NOMO-1 treated with DMSO at 0.1 percent for 48 hours (cell line): ENCODE data around the gene MICALL1.

Experiments used
- DNase-seq: peaks from one replicate; lab custom pipeline; 2025; ENCODE audit not compliant: unreplicated experiment; lab: John Stamatoyannopoulos, UW

MICALL1 gene

DNA sequence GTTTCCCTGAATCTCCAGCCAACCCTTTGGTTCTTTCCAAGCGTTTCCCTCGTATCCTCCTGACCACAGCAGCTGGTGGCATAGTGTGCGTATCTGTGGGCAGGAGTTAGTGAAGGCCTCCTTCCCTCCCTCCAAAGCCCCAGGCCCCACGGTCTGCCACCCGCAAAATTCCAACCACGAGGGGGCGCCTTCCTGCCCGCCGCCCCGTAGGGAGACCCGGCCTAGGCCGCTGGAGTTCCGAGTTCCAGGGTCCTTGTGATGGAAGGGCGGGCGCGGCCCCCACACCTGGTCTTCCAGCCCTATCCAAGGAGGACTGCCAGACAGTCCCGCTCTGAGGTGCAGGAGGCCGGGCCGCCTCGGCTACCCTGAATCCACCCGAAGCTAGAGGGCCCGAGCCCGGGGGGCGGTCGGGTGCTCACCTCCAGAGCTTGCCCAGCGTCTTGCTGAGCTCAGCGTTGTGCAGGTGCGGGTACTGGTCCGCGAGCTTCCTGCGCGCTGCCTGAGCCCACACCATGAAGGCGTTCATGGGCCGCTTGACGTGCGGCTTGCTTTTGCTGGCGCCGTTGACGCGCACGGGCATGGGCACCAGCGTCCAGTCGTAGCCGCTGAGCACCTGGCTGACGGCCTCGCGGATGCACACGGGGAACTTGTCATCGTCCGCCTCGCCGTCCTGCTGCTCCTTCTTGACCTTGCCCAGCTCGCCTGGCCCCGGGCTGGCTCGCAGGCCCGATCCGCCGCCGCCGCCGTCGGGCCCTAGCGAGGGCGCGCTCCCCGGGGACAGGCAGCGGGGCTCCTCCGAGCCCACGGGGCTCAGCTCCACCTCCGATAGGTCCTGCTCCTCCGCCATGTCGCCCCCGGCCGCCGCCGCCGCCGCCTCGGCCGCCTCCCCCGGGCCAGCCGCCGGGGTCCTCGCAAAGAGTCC, 77.1 kb downstream of the MICALL1 start:
- DNase-seq: no peak

DNA sequence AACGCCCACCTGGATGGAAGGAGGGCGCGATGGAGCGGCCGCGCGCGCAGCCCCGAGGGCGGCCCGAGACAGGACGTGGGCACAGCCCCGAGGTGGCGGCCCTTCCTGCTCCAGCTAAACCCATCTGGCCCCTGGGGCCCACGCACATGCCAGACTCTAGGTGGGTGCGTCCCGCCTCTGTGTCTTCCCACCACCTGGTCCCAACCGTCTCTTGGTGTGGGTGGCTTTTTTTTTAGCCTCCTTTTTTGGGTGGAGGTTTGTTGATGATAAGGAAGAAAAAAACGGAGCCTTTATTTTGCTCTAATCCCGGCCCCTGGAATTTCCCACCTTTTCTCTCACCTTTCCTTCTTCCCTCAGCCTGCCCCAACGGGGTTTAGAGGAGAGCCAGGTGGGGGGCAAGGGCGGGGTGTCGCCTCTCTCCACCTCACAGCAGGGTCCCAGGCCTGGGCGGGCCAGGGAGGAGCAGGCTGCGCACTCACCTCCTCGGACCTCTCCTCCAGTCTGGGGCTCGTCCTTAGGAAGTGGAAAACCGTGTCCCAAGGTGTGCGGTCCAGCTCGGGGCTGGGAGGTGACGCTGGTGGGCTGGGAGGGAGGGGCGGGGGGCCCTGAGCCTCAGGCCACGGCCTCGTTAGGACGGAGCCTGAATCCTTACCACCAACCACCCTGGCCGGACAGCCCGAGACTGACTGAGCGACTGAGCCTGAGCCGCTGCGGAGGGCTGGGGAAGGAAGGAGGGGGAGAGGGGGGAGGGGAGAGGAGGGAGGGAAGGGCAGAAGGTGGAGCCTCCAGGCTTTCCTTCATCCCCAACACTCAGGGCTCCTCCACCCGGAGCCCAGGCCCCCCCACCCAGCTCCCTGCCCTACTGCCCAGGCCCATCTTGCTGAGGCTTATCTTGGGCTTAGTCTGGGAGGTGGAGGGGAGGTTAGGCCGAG, 78.0 kb downstream of the MICALL1 start, which contains the start of gene SOX10:
Gene SOX10 (minus strand): TSS at position 696 of the 932 bp plus-strand sequence. CDS start 771 bp downstream, outside the sequence.
- DNase-seq: no peak

DNA sequence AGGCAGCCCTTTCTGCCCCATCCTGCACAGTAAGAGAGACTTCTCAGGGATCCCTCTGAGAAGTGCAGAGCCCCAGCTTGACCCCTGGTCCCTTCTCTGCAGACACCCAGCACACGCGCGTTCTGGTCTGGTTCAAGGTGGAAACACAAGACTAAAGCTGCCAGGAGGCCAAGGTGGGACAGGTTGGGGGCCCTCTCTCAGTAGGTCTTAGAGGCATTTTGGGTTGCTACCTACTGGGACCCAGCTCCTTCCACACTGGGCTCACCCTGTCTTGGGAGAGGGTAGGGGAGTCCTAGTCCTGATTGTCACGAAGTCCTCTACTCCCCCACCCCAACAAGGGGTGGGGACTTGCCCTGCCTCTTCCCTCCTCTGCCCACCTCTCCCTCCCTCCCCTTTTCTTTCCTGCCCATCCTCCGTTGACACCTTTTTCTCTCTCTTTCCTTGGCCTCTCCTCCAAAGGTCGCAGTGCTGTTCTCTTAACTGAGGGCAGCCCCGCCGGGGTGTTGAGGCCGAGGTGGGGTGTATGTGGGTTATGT, 79.0 kb downstream of the MICALL1 start:
- no peak for DNase-seq

DNA sequence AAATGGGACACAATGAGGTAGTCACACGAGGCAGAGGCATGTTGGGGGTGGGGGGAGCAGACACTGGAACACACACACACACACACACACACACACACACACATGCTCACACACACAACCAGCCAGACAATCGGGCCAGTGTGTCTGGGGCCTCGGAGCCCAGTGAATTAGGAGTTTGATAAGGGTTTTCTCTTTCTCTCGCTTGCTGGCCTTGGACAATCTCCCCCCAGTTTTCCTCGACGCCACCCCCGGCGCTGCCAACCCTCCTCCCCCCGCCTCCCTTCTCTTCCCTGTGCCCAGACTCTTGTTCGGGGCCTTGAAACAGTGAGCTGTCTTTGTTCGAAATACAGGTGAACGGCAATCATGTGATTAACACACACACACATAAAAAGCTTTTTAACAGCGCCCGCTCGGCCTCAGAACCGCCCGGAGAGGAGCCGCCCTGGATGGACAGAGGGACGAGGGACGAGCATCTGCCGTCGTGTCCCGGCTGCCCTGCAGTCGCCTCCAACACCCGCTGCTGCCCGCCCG, 79.7 kb downstream of the MICALL1 start:
- no peak for DNase-seq

DNA sequence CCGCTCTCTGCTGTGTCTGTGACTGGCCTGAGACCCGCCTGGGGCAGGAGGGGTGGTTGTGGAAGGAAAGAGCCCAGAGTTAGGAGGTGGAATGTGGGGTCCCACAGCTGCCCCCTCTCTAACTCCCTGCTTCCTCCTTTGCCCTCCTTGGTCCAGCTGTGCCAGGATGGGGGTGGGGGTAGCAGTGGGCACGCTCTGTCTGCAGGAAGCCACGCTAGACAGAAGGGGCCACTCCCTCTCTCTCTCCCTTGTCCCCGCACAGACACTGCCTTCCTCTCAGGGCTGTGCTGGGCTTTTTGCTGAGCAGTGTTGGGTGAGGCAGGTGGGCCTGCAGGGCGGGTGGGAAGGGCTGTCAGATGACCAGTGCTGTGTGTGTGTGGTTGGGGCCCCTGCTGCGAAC, 80.3 kb downstream of the MICALL1 start:
- no peak for DNase-seq

DNA sequence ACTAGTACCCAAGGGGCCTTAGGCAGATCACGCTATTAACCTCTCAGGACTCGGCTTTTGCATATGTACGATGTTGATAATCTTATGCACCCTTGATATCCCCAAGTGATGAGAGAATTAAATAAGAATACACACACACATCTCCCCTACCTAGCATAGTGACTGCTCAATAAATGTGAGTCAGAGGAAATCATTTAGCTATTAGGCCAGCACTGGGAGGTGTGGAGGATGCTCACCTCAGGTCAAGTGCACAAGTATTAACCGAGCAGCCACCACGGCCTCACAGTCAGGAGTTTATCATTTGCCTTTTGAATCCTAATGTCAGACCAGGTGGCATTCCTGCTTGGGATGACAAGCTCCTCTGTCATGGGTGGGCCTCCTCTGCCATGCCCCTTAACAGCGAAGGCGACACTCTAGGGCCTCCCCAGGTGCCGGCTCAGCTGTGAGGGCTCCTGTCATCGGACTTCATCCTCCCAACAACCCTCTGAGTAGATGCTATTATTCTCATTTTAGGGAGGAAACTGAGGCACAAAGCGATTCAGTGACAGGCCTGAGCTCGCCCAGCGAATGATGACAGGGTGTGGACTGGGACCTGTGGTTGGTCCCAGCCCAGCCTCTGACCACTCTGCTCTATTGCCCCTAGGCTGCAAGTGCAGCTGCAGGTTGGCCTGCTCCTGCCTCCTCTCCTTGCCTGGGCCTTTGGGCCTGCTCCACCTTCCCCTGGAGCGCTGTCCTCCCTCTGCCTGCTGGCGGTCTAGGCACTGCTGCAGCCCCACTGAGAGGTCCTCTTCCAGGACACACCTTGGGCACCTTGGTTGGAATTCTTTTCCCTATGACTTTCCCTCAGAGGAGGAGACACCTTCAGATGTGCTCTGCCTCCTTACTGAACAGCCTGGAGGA, 83.3 kb downstream of the MICALL1 start:
- no peak for DNase-seq

DNA sequence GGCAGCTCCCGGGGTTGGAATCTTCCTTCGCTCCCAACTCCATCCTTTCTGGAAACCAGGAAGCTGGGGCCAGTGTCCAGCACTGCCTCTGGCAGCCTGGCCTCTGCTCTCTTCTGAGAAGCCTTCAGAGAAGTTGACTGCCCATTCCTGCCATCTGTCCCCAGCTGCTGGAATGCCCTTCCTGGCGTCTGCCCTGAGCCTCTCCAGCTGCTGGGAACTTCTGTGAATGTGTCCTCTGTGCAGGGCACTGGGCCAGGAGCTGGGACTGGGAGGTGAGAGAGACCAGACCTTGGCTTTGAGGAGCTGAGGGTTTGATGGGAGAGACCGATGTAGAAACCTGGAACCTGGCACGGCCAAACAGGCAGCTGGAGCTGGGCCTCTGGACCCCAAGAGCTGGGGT, 84.2 kb downstream of the MICALL1 start:
- DNase-seq: no peak

DNA sequence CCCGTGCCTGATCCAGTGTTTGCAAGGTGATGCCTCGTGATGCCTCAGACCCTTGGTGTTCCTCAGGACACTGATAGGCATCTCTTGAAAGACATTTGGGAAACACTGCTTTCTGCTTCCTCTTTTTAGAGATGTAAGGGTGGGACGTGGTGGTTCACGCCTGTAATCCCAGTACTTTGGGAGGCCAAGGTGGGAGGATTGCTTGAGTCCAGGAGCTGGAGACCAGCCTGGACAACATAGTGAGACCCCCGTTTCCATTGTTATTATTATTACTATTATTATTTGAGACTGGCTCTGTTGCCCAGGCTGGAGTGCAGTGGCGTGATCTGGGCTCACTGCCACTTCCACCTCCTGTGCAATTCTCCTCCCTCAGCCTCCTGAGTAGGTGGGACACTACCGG, 84.8 kb downstream of the MICALL1 start:
- no peak for DNase-seq

DNA sequence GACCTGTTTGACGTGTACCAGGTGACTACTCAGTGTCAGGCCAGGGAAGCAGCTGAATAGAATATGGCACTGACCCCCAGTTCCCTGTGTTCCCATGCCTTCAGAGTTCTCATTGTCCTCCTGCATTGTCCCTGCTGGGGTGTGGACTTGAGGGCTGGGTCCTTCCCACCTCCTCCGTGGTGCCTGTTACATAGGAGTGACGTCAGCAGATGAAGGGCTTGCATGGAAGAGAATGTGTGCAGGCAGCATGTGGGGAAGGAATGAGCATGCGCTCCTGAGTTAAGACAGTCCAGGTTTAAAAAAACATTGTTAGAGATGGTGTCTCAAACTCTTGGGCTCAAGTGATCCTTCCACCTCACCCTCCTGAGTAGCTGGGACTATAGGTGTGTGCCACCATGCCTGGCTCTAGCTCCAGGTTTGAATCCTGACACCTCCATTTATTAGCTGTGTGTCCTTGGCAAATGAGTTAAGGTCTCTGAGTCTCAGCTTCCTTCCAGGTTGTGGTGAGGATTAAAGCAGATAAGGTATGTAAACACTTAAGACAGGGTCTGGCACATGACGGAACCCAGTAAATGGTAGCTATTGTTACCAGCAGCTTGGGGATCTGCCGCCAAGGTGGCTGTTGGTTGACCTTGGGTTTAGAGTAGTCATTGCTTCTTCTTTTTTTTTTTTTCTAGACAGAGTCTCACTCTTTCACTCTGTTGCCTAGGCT, 85.8 kb downstream of the MICALL1 start:
- no peak for DNase-seq
